Smooth muscle cell of the brain vasculature (primary cell): Measurements from ENCODE around the gene VWC2L.

Source experiments
- DNase-seq: peaks from one replicate; pipeline ENCODE4 v3.0.0-alpha.2; 2012; ENCODE audit warnings: low read depth, low spot score

The VWC2L gene

GRCh38 chr2:214536625-214537024 lies 125.8 kb downstream of the VWC2L start:
- DNase-seq: no peak

DNA sequence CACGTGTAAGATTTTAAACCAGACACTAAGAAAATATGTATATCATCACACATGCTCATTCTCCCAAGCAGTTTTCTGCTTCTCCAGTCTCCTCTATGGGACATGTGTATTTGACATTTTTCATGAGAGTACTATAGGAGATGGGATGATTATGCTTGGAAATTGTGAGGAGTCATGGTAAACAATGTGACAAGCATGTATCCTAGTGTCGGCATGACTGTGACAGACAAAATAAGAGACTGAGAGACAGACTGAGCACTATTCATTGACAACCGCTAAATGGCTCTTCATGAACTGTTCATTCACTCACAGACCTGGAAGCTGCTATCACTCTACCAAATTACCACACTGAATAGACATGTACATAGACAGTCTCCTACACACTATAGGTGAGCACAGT lies 127.1 kb downstream of the VWC2L start:
- no peak for DNase-seq

DNA sequence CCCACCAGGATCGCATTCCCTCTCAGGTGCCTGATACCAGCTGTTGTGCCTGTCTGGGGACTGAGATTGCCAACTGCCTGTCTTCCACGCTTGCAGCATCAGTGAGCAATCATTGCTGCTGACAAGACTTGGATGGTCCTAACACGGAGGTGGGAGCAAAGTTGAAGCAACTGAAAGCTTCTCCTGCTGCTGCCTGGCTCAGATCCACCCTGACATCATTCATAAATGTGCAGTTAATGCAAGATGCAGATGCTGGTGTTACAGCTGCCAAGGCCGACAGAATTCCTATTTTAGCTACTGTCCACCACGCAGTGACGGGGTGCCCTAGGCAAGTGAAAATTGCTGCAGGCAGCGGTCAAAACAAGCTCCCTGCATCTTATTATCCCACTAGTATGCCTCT lies 131.4 kb downstream of the VWC2L start:
- DNase-seq: no peak

DNA sequence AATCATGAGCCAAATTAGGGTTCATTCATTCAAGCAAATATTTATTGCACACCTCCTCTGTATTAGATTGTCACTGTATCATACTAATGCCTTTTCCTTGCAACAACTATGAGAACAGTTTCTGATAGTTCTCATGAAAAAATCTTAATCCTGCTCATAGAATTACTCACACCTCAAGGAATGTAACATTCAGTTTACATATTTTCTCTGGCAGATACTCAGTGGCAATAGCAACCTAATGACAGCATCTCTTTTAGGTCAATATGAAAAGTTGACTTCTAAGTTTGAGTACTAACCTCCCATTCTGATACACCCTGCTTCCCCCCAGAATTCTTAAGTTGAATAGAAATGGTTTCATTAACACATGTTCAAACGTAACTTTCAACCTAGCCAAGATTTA lies 132.0 kb downstream of the VWC2L start:
- DNase-seq: no peak

GRCh38 chr2:214543386-214543955 lies 132.6 kb downstream of the VWC2L start:
- no peak for DNase-seq

DNA sequence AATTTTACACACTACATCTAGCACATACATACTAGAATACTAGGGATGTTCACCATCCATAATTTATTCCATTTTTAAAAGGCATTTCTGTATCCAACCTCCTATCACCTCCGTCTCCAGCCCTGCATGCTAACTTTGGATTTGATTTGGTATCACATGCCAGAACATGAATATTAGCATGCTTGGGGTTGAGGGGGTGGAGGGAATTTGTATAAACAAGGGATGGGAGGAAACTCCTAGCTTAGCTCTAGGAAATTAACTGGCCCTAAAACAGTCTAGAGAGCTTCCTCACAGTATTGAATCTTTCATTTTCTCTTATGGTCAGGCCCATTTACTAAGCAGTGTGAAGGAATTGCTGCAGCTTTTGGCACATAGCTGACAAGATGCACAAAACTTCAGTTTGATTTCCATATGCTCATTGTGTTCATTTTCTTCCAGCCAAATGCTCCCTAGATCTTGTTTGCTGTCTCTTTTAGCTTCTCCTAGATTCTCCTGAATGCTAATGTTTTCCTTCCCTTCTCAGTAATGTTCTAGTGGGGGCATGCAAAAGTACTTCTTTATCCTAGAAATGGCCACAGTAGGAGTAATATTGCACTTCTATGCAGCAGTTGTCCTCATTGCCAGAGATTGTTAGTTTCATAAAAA lies 135.2 kb downstream of the VWC2L start:
- no peak for DNase-seq

GRCh38 chr2:214547931-214548330 lies 137.1 kb downstream of the VWC2L start:
- no peak for DNase-seq

GRCh38 chr2:214549946-214550345 lies 139.1 kb downstream of the VWC2L start:
- no peak for DNase-seq

- no peak for DNase-seq
These were observed 139.9 kb downstream of the VWC2L start for GRCh38 chr2:214550786-214551185.

GRCh38 chr2:214557884-214558283 lies 147.0 kb downstream of the VWC2L start:
- DNase-seq: no peak

DNA sequence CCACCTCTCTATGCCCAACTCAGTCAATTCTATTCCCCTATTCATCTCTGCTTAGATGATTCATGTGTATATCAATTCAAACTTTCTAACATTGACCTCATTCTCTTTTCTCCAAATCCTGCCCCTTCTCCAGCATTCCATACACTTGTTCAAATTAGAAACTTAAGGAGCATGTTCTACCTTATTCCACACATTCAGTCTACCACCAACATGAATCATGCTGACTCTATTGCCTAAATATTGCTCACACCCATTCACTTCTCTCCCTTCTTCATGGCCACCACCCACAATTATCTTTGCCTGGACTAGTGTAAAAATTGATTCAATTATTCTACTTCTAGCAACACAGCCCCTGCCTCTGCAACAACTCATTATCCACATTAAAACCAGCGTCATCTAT lies 147.5 kb downstream of the VWC2L start:
- DNase-seq: no peak

DNA sequence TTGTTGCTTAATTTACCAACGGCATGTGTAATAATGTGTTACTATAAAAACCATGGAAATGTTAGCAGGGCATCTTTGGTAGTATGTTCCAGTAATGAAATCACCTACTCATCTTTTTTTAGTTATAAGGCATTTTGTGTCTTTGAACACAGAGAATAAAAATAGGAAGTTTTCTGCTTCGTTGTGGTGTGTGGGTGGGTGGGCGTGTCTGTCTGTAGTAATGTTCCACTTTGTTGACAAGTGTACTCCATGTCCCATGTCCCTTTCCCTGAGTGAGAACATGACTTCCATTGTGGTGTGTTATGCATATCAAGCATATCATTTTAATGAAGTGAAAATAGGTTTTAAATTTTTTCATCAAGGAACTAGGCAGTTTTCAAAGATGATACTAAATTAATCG lies 149.3 kb downstream of the VWC2L start:
- DNase-seq: no peak

- no peak for DNase-seq
These were observed 149.8 kb downstream of the VWC2L start for GRCh38 chr2:214560618-214561190.

GRCh38 chr2:214565246-214565645 lies 154.4 kb downstream of the VWC2L start:
- no peak for DNase-seq

DNA sequence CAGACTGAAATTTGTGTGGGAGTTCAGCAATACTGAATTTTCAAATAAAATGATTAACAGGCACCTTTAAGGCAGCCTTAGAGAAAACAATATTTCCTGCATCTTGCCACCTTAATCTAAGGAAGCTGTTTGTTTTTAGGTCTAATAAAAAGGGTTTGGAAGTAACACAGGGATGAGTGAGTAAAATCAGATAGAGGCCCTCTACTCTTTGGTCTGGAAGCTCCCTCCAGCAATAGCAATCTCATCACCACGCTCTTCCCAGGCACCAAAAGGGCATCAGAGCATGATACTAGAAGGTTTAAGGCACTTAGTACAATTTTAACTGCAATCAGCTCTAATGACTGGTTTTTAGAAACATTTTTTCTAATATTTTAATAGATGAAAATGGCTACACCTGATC lies 155.6 kb downstream of the VWC2L start:
- no peak for DNase-seq

DNA sequence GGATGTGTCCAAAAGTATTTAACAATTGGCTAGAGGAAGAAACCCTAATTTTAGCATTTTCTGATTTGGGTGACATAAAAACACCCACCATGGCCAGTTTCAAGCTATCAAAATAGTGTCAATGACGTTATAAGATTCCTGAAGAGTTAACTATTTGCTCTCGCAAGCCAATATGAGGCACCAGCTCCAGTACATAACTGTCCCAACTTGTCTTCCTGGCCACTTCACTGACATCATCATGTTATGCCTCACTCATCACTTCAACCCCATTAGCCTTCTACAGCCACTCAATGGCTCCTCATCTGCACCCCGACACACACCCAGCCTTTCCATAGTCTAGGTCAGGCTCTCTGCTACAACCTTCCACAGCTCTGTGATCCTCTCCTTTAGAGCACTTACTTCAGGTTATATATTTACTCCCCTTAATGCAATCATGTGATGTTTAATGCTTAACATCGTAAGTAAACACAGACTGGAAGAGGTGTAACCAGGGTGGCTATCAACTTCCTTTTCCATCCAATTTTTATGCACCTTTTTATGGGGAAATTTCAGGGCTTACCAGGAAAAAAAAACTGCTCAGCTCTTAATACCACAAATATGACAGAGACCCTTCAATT lies 158.7 kb downstream of the VWC2L start:
- DNase-seq: no peak

- DNase-seq: no peak
These were observed 163.4 kb downstream of the VWC2L start for GRCh38 chr2:214574084-214574781.

GRCh38 chr2:214575030-214575429 lies 164.2 kb downstream of the VWC2L start:
- no peak for DNase-seq

- DNase-seq: no peak
These were observed 164.6 kb downstream of the VWC2L start for GRCh38 chr2:214575465-214575864.

GRCh38 chr2:214577769-214578168 lies 166.9 kb downstream of the VWC2L start:
- no peak for DNase-seq

- no peak for DNase-seq
These were observed 167.6 kb downstream of the VWC2L start for GRCh38 chr2:214578442-214578841.

GRCh38 chr2:214579035-214579434 lies 168.2 kb downstream of the VWC2L start:
- DNase-seq: no peak
